GM10266 (cell line): ENCODE results near the gene NID2.

Experiments used
- DNase-seq: peaks from one replicate; pipeline ENCODE4 v3.0.0; 2012; ENCODE audit errors: extremely low spot score
- CTCF ChIP-seq: IDR thresholded peaks from 2 replicates; pipeline ENCODE4 v1.5.1; 2012; ENCODE audit warnings: mild to moderate bottlenecking, low read depth; ENCODE audit not compliant: control insufficient read depth, insufficient read depth; ENCODE audit errors: missing control alignments

Gene NID2

GRCh38 chr14:52076334-52076733 is 7.5 kb upstream of the NID2 start:
- TF ChIP-seq CTCF: no peak
- DNase-seq: no peak

DNA sequence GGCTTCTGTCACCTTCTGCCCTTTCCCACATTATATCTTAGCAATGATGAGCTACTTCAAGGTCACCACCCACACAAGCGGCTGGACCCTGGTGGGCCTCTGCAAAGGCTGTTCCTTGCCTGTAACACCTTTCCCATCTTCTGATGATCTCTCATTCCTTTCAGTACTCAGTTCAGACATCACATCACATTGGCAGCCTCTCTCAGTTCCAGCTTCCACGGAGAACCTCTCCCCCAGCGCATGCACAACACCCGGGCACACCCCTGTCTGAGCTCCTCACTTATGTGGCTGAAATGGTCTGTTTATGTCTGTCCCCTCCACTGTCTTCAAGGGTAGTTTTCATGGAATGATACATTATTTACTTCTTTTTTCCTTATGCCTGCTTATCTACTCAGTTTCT is 6.5 kb upstream of the NID2 start:
- no peak for TF ChIP-seq CTCF
- DNase-seq: no peak

DNA sequence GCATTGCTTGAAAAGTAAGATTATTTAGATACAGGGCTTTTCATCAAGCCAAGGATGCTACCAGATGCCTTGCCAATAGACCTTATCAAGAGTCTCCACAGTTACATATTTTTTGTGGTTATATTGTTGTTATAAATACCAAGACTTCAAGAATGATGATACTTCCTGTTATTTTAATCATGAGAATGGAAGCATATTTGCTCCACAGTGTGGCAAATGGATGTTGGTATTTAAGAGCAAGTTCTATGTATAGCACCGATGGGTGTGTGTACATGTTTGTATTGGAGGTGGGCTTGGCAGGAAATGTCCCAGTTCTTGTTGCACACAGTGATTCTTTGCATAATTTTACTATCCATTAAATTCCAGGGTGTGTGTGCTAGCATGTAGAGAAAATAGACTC is 4.4 kb upstream of the NID2 start:
- no peak for DNase-seq
- TF ChIP-seq CTCF: no peak

GRCh38 chr14:52072266-52072780 is 3.5 kb upstream of the NID2 start:
- no peak for TF ChIP-seq CTCF
- DNase-seq: no peak

GRCh38 chr14:52071675-52072074 is 2.8 kb upstream of the NID2 start:
- DNase-seq: no peak
- no peak for TF ChIP-seq CTCF

- peak; percentile 12 for DNase-seq
- no peak for TF ChIP-seq CTCF
Observed at GRCh38 chr14:52070051-52070431, 1.2 kb upstream of the NID2 start.

- DNase-seq: peak; percentile 12
Observed at GRCh38 chr14:52069307-52070050, 620 bp upstream of the NID2 start.

More at GRCh38 chr14:52069307-52070050, 620 bp upstream of the NID2 start:
- TF ChIP-seq CTCF: no peak
